H1 (cell line): ENCODE results near the gene SLC2A4. TPM values are rescaled to one million over a fixed set of nuclear protein-coding genes. Genes with fewer than 3 reads are reported as not detected.
A peak's percentile ranks its signal among the peaks of the same experiment; 100 is the strongest.

Experiments
- CTCF ChIA-PET: fragments of 300-600 bp; sonication (Branson Sonifier 250); formaldehyde crosslinking; loops from one replicate; lab custom pipeline; 2021; ENCODE audit not compliant: partially characterized antibody; lab: Charles Lee
- POLR2A ChIA-PET: fragments of 300-600 bp; sonication (Branson Sonifier 250); formaldehyde crosslinking; loops from one replicate; lab custom pipeline; 2021; ENCODE audit warnings: inconsistent platforms; ENCODE audit not compliant: partially characterized antibody; lab: Charles Lee
- DNase-seq, 2 experiments: peaks; one replicate each; pipeline versions ENCODE4 v3.0.0 to v3.0.0-alpha.2; 2010 to 2022; ENCODE audit warnings: low spot score in 2 of 2, low read depth in 1 of 2, mixed read lengths in 1 of 2
- FAIRE-seq: peaks from 2 replicates; lab custom pipeline; 2011; peaks lifted over from hg19 to GRCh38; lab: Jason Lieb, UNC
- H2AFZ ChIP-seq: 2 replicates; pipeline ENCODE4 v1.8.1; 2012; ENCODE audit warnings: low read length, inconsistent platforms
- H2AK5ac ChIP-seq: 2 replicates; pipeline ENCODE4 v1.6.1; 2013; ENCODE audit warnings: low read depth, low read length
- H2BK120ac ChIP-seq: replicated peaks from 2 replicates; pipeline ENCODE3; 2013; ENCODE audit warnings: low read depth, low read length, inconsistent platforms
- H2BK12ac ChIP-seq: 2 replicates; pipeline ENCODE4 v1.6.1; 2013; ENCODE audit warnings: low read depth, low read length
- H2BK15ac ChIP-seq: 2 replicates; pipeline ENCODE4 v1.6.1; 2013; ENCODE audit warnings: low read length
- H2BK20ac ChIP-seq: 2 replicates; pipeline ENCODE4 v1.6.1; 2013; ENCODE audit warnings: low read length
- H2BK5ac ChIP-seq: 2 replicates; pipeline ENCODE4 v1.6.1; 2013; ENCODE audit warnings: low read depth, low read length
- H3K14ac ChIP-seq: 2 replicates; pipeline ENCODE4 v1.6.1; 2013; ENCODE audit warnings: inconsistent platforms; ENCODE audit not compliant: insufficient read length
- H3K18ac ChIP-seq: 2 replicates; pipeline ENCODE4 v1.6.1; 2013; ENCODE audit warnings: low read length; ENCODE audit errors: extremely low read depth
- H3K23ac ChIP-seq: 2 replicates; pipeline ENCODE4 v1.6.1; 2013; ENCODE audit warnings: inconsistent platforms; ENCODE audit not compliant: insufficient read length
- H3K23me2 ChIP-seq: 2 replicates; pipeline ENCODE4 v1.6.1; 2013; ENCODE audit warnings: low read depth, low read length
- H3K27ac ChIP-seq: 2 replicates; pipeline ENCODE4 v1.6.1; 2011; ENCODE audit warnings: low read depth, low read length, inconsistent platforms
- H3K27me3 ChIP-seq, 4 experiments: replicated peaks in 1 of 4; 1 replicate in 1 of 4; 2 replicates in 3 of 4; pipeline versions ENCODE4 v1.6.1 to v1.8.1; 2011 to 2013; ENCODE audit warnings: low read length in 3 of 4, mild to moderate bottlenecking in 3 of 4, inconsistent platforms in 2 of 4, mixed read lengths in 2 of 4, moderate library complexity in 1 of 4; ENCODE audit not compliant: control insufficient read depth in 3 of 4, insufficient read depth in 3 of 4; ENCODE audit errors: extremely low read depth in 1 of 4
- H3K36me3 ChIP-seq, 4 experiments: 2 replicates each; pipeline versions ENCODE4 v1.6.1 to v1.8.1; 2011 to 2013; ENCODE audit warnings: mild to moderate bottlenecking in 4 of 4, low read length in 3 of 4, moderate library complexity in 2 of 4, control low read depth in 1 of 4, inconsistent platforms in 1 of 4; ENCODE audit not compliant: insufficient read depth in 4 of 4, control insufficient read depth in 2 of 4
- H3K4ac ChIP-seq: replicated peaks from 2 replicates; pipeline ENCODE3; 2013; ENCODE audit warnings: low read length, low read depth, mixed read lengths, inconsistent platforms; ENCODE audit not compliant: insufficient read length
- H3K4me1 ChIP-seq, 4 experiments: replicated peaks in 1 of 4; 1 replicate in 1 of 4; 2 replicates in 3 of 4; pipeline versions ENCODE4 v1.6.1 to v1.8.1; 2011 to 2013; ENCODE audit warnings: low read length in 3 of 4, inconsistent platforms in 2 of 4, mixed read lengths in 1 of 4; ENCODE audit not compliant: insufficient read depth in 4 of 4, control insufficient read depth in 3 of 4
- H3K4me2 ChIP-seq, 2 experiments: 2 replicates each; pipeline versions ENCODE4 v1.6.1 to v1.8.1; 2011 to 2013; ENCODE audit warnings: low read depth in 2 of 2, low read length in 2 of 2, control low read depth in 1 of 2, inconsistent platforms in 1 of 2, mild to moderate bottlenecking in 1 of 2; ENCODE audit not compliant: insufficient read depth in 1 of 2
- H3K4me3 ChIP-seq, 4 experiments: fragments of 200-600, 300-600 bp in 1 of 4; sonication (generic), shearing (Covaris generic), sonication (Bioruptor Twin) in 1 of 4; 2 replicates each; pipeline versions ENCODE4 v1.5.1 to v1.8.1; 2011 to 2016; ENCODE audit warnings: low read length in 4 of 4, low read depth in 3 of 4, control low read depth in 2 of 4, inconsistent platforms in 2 of 4, mild to moderate bottlenecking in 2 of 4, mixed read lengths in 1 of 4, moderate library complexity in 1 of 4; ENCODE audit not compliant: insufficient read depth in 2 of 4; ENCODE audit errors: extremely low read depth in 1 of 4
- H3K56ac ChIP-seq: replicated peaks from 2 replicates; pipeline ENCODE3; 2013; ENCODE audit warnings: low read depth, mild to moderate bottlenecking, mixed read lengths, low read length, inconsistent platforms; ENCODE audit not compliant: insufficient read length
- H3K79me1 ChIP-seq: 2 replicates; pipeline ENCODE4 v1.6.1; 2013; ENCODE audit warnings: low read depth, low read length, control low read depth
- H3K79me2 ChIP-seq, 2 experiments: 2 replicates each; pipeline versions ENCODE4 v1.6.1 to v1.8.1; 2012 to 2013; ENCODE audit warnings: low read length in 2 of 2, mild to moderate bottlenecking in 2 of 2, inconsistent platforms in 1 of 2; ENCODE audit not compliant: insufficient read depth in 2 of 2, control insufficient read depth in 1 of 2
- H3K9ac ChIP-seq, 4 experiments: replicated peaks in 1 of 4; 1 replicate in 1 of 4; 2 replicates in 3 of 4; pipeline versions ENCODE4 v1.6.1 to v1.8.1; 2011 to 2013; ENCODE audit warnings: low read depth in 3 of 4, low read length in 3 of 4, control low read depth in 2 of 4, mild to moderate bottlenecking in 2 of 4, moderate library complexity in 2 of 4, inconsistent platforms in 1 of 4; ENCODE audit errors: extremely low read depth in 1 of 4
- H3K9me3 ChIP-seq, 2 experiments: 2 replicates each; pipeline versions ENCODE4 v1.6.1 to v1.8.1; 2012 to 2013; ENCODE audit warnings: mild to moderate bottlenecking in 2 of 2, moderate library complexity in 2 of 2, control low read depth in 1 of 2, inconsistent platforms in 1 of 2, low read depth in 1 of 2, low read length in 1 of 2, mixed read lengths in 1 of 2; ENCODE audit not compliant: insufficient read depth in 2 of 2
- H4K20me1 ChIP-seq, 2 experiments: replicated peaks in 1 of 2; 2 replicates each; pipeline versions ENCODE3 to v1.8.1; 2011 to 2013; ENCODE audit warnings: inconsistent platforms in 2 of 2, low read length in 2 of 2, mild to moderate bottlenecking in 1 of 2; ENCODE audit not compliant: insufficient read depth in 2 of 2, control insufficient read depth in 1 of 2
- H4K5ac ChIP-seq: 2 replicates; pipeline ENCODE4 v1.6.1; 2013; ENCODE audit warnings: low read length, low read depth, mixed read lengths, inconsistent platforms; ENCODE audit not compliant: insufficient read length
- H4K8ac ChIP-seq: 2 replicates; pipeline ENCODE4 v1.8.0; 2013; ENCODE audit warnings: mild to moderate bottlenecking, moderate library complexity, low read length, inconsistent platforms; ENCODE audit not compliant: insufficient read depth; ENCODE audit errors: extremely low read depth
- H4K91ac ChIP-seq: replicated peaks from 2 replicates; pipeline ENCODE3; 2013; ENCODE audit warnings: low read length, mixed read lengths, inconsistent platforms; ENCODE audit not compliant: insufficient read length
- BACH1 ChIP-seq: IDR thresholded peaks from 2 replicates; pipeline ENCODE4 v1.6.1; 2012; ENCODE audit warnings: low read length, improper control_type of control experiment
- BCL11A ChIP-seq, 2 experiments: IDR thresholded peaks; one replicate each; pipeline ENCODE4 v1.6.1; 2011; ENCODE audit warnings: low read depth in 2 of 2, low read length in 2 of 2, mild to moderate bottlenecking in 2 of 2
- CBX8 ChIP-seq: fragments of 300-800, 300-1000 bp; sonication (generic); IDR thresholded peaks from 2 replicates; pipeline ENCODE4 v1.7.1; 2016; ENCODE audit warnings: low read depth, low read length, borderline replicate concordance
- CHD1 ChIP-seq: IDR thresholded peaks from 2 replicates; pipeline ENCODE4 v1.6.1; 2012; ENCODE audit warnings: low read depth, low read length, improper control_type of control experiment
- EGR1 ChIP-seq: IDR thresholded peaks from 2 replicates; pipeline ENCODE4 v1.6.1; 2011; ENCODE audit warnings: low read depth, low read length, borderline replicate concordance
- GABPA ChIP-seq: IDR thresholded peaks from 2 replicates; pipeline ENCODE4 v1.6.1; 2011; ENCODE audit warnings: mild to moderate bottlenecking, low read length, moderate library complexity, borderline replicate concordance; ENCODE audit not compliant: insufficient read depth
- POLR2AphosphoS5 ChIP-seq: IDR thresholded peaks from 2 replicates; pipeline ENCODE4 v1.6.1; 2011; ENCODE audit warnings: low read depth, low read length
- POU5F1 ChIP-seq: IDR thresholded peaks from 2 replicates; pipeline ENCODE4 v1.6.1; 2011; ENCODE audit warnings: low read depth, mild to moderate bottlenecking, low read length, moderate library complexity
- SAP30 ChIP-seq: fragments of 300-600 bp; sonication (generic); IDR thresholded peaks from 2 replicates; pipeline ENCODE4 v1.7.1; 2012; ENCODE audit warnings: low read length, moderate library complexity, mild to moderate bottlenecking, inconsistent platforms; ENCODE audit not compliant: insufficient read depth, insufficient replicate concordance
- SP4 ChIP-seq: IDR thresholded peaks from 2 replicates; pipeline ENCODE4 v1.6.1; 2012; ENCODE audit warnings: low read length, inconsistent platforms
- SRF ChIP-seq: IDR thresholded peaks from 2 replicates; pipeline ENCODE4 v1.6.1; 2011; ENCODE audit warnings: mild to moderate bottlenecking, low read depth, low read length, moderate library complexity
- TBP ChIP-seq: IDR thresholded peaks from 2 replicates; pipeline ENCODE4 v1.6.1; 2011; ENCODE audit warnings: low read depth, low read length, improper control_type of control experiment
- WGBS, 2 experiments: shearing (Covaris generic) in 1 of 2; methylation state at CpG; one replicate each; pipeline versions ENCODE4 v1.1.6 to v1.1.7; 2013 to 2015; ENCODE audit warnings: low lambda C conversion rate in 2 of 2, mixed read lengths in 2 of 2, inconsistent platforms in 1 of 2, low coverage in 1 of 2, missing lambda C conversion rate in 1 of 2; ENCODE audit not compliant: insufficient replicate concordance in 2 of 2, insufficient coverage in 1 of 2, insufficient read length in 1 of 2; ENCODE audit errors: extremely low coverage in 1 of 2, missing lambda C conversion rate in 1 of 2; 5-methylcytosine and 5-hydroxymethylcytosine counted together
- polyA plus RNA-seq, 7 experiments: library from polyadenylated mRNA; depleted of rRNA in 3 of 7; stranded (reverse) in 5 of 7; unstranded in 2 of 7; fragments of >200 nt in 5 of 7; fragments of 200-250 nt in 2 of 7; gene quantifications; 1 replicate in 5 of 7; 2 replicates in 1 of 7; 4 replicates in 1 of 7; pipeline versions ENCODE4 v1.2.1 to v1.2.3, GENCODE V29; 2011 to 2013; ENCODE audit warnings: missing spikeins in 2 of 7, mixed read lengths in 2 of 7
- total RNA-seq: library from RNA; stranded (reverse); fragmentation: NEBNext Ultra II Directional; extraction: Animal tissue kit (Norgen Biotek cat#: 25700); gene quantifications from 2 replicates; pipeline ENCODE4 v1.2.1, GENCODE V29; 2021
- TF ChIP-seq, protein P1 (sequence below): IDR thresholded peaks from 2 replicates; pipeline ENCODE4 v1.6.1; 2012; ENCODE audit warnings: inconsistent platforms

Gene SLC2A4
- total and polyA plus RNA-seq, 2 of the 8 experiments (the other 6 are each of a cell fraction or from before 2014, with no cell fraction given) = 5.7 to 6.9 TPM

DNA sequence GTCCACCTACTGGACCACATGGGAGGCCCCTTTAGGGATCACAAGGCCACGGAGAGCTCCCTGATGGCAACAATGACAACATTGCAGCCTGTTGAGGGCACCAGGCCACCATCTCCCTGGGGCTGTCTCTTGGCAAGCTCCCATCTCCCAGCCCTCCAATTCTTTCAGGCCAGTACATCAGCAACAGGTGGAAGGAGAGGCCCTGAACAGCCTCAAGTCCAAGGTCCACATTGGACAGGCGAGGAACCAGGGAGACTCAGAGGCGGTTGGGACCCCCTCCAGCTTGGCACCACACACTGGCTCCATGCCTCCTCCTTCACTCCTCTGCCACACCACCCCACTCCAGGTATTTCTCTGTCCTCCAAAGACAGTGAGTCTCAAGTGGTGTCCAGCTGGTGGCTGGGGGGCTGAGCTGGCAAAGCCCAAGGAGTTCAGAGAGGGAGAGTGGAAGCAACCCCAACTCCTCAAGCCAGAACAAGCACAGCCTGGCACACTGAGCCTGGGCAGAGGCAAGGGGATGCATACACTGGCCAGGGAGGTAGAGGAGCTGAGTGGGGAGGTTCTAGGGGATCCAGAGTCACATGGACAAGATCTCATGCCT, 53.5 kb downstream of the SLC2A4 start:
- 80% methylated on average over 3 of the region's 3 CpGs; no CpG with 5 or more reads in 1 of the 2 experiments for WGBS, 2 experiments
- Histone ChIP-seq H3K79me2 (no peaks in the 10 kb centered on the region), H3K9me3 (no peaks in the 10 kb centered on the region), H2BK120ac (no peak overlapping the region), H3K4me1 (peaks cover 3 to 22% (median 18%) of the 10 kb centered on the region in 4 experiments), H4K91ac (peak overlapping the region; percentile 81), H4K5ac (no peak overlapping the region), H2BK12ac (peak overlapping the region; percentile 72; the same call in 1 of the 2 replicates), H4K20me1 (no peaks in the 10 kb centered on the region), H3K56ac (no peak overlapping the region), H2BK5ac (peak overlapping the region; percentile 6; the same call in 1 of the 2 replicates), H3K18ac (no peak overlapping the region; the same call in 1 of the 2 replicates), H3K27ac (no peak overlapping the region), H3K14ac (no peak overlapping the region), H3K27me3 (no peaks in the 10 kb centered on the region), H2AK5ac (peak overlapping the region; percentile 71; the same call in 1 of the 2 replicates), H3K23me2 (no peaks in the 10 kb centered on the region; the same call in 1 of the 2 replicates), H2BK20ac (peak overlapping the region; percentile 87; the same call in 1 of the 2 replicates), H3K79me1 (no peaks in the 10 kb centered on the region), H3K4me2 (no peak overlapping the region), H2BK15ac (peak overlapping the region; percentile 55; the same call in 1 of the 2 replicates), H3K36me3 (no peaks in the 10 kb centered on the region), H3K4me3 (no peak overlapping the region), H4K8ac (no peak overlapping the region), H3K4ac (no peak overlapping the region), H2AFZ (no peak overlapping the region), H3K9ac (no peak overlapping the region), H3K23ac (no peak overlapping the region)
- ChIA-PET POLR2A (interaction anchor here (0.6 to 6.9 kb wide), 12 partner anchors 10 to 996 kb away, joined by 3 to 93 read pairs (median 4); partner anchors contain the start of genes GPS2, KCTD11, MPDU1 and NLGN2), CTCF (interaction anchor here (1.7 to 6.0 kb wide), 6 partner anchors 8 to 55 kb away, joined by 4 to 82 read pairs (median 16); partner anchors contain the start of genes KCTD11 and TMEM95)
- DNase-seq (no peak), FAIRE-seq (no peak)
- TF ChIP-seq CHD1 = no peak
- no peak for TF ChIP-seq TBP
- TF ChIP-seq POLR2AphosphoS5 = no peak
- TF ChIP-seq BCL11A (IDR thresholded peaks at IDR 0.05; ENCODE audit: low read depth in 2 of 2, low read length in 2 of 2) = no peak
- TF ChIP-seq SRF = no peak
- TF ChIP-seq, protein P1, sequence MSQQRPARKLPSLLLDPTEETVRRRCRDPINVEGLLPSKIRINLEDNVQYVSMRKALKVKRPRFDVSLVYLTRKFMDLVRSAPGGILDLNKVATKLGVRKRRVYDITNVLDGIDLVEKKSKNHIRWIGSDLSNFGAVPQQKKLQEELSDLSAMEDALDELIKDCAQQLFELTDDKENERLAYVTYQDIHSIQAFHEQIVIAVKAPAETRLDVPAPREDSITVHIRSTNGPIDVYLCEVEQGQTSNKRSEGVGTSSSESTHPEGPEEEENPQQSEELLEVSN = no peak
- no peak for TF ChIP-seq CBX8
- no peak for TF ChIP-seq GABPA
- no peak for TF ChIP-seq POU5F1
- no peak for TF ChIP-seq SP4
- no peak for TF ChIP-seq BACH1
- no peak for TF ChIP-seq SAP30
- TF ChIP-seq EGR1 = no peak
